OCI-LY7 (cell line): ENCODE measurements around the gene IRF3. TPM values are rescaled to one million over a fixed set of nuclear protein-coding genes. Genes with fewer than 3 reads are reported as not detected.

ENCODE experiments used
- BruUV-seq: library from RNA; stranded (reverse); fragments of 400-500 nt; replicated peaks from 2 replicates; lab custom pipeline; 2021; lab: Mats Ljungman, UMichigan
- CTCF ChIA-PET: fragments of 300-600 bp; sonication (Branson Sonifier 250); formaldehyde crosslinking; loops from one replicate; lab custom pipeline; 2022; ENCODE audit warnings: antibody characterized with exemption; ENCODE audit not compliant: unreplicated experiment; lab: Charles Lee
- POLR2A ChIA-PET: fragments of 300-600 bp; sonication (Branson Sonifier 250); formaldehyde crosslinking; loops from one replicate; lab custom pipeline; 2022; ENCODE audit warnings: antibody characterized with exemption; lab: Charles Lee
- DNase-seq: peaks from one replicate; pipeline ENCODE4 v3.0.0-alpha.2; 2015; ENCODE audit warnings: low spot score
- H2AFZ ChIP-seq: fragments of 200-600 bp; sonication (generic), shearing (Covaris generic); 2 replicates; pipeline ENCODE4 v1.6.1; 2014; ENCODE audit warnings: mild to moderate bottlenecking, antibody characterized with exemption, low read length, moderate library complexity
- H3K27ac ChIP-seq: fragments of 200-600 bp; sonication (generic); 2 replicates; pipeline ENCODE4 v1.5.1; 2014; ENCODE audit warnings: mixed run types, low read depth, mild to moderate bottlenecking, moderate library complexity, low read length, inconsistent platforms; ENCODE audit not compliant: poor library complexity, severe bottlenecking
- H3K36me3 ChIP-seq: fragments of 200-600 bp; sonication (generic); 2 replicates; pipeline ENCODE4 v1.6.1; 2014; ENCODE audit warnings: mild to moderate bottlenecking, antibody characterized with exemption, low read length, moderate library complexity, mixed read lengths; ENCODE audit not compliant: insufficient read depth
- H3K4me1 ChIP-seq: fragments of 200-600 bp; sonication (generic); 2 replicates; pipeline ENCODE4 v1.5.1; 2014; ENCODE audit warnings: mild to moderate bottlenecking, low read length; ENCODE audit not compliant: insufficient read depth, poor library complexity, severe bottlenecking
- H3K4me2 ChIP-seq: fragments of 200-600 bp; sonication (generic); 2 replicates; pipeline ENCODE4 v1.6.1; 2014; ENCODE audit warnings: mild to moderate bottlenecking, low read length
- H3K4me3 ChIP-seq: fragments of 200-600 bp; sonication (generic); 2 replicates; pipeline ENCODE4 v1.5.1; 2014; ENCODE audit warnings: mild to moderate bottlenecking, low read depth, low read length; ENCODE audit not compliant: poor library complexity, severe bottlenecking
- H3K79me2 ChIP-seq: fragments of 200-600 bp; sonication (generic); 2 replicates; pipeline ENCODE4 v1.6.1; 2016; ENCODE audit warnings: low read depth, mild to moderate bottlenecking, low read length, moderate library complexity, mixed read lengths; ENCODE audit not compliant: insufficient read depth
- H3K9me2 ChIP-seq: fragments of 200-600 bp; sonication (generic); 2 replicates; pipeline ENCODE4 v1.6.1; 2016; ENCODE audit warnings: mild to moderate bottlenecking, low read length, mixed read lengths; ENCODE audit not compliant: insufficient read depth
- H3K9me3 ChIP-seq: fragments of 200-600 bp; sonication (generic); 2 replicates; pipeline ENCODE4 v1.6.1; 2014; ENCODE audit warnings: mild to moderate bottlenecking, mixed run types, low read length, mixed read lengths
- H4K20me1 ChIP-seq: fragments of 200-600 bp; sonication (generic); 2 replicates; pipeline ENCODE4 v1.6.1; 2014; ENCODE audit warnings: mild to moderate bottlenecking, antibody characterized with exemption, low read length, moderate library complexity, mixed read lengths; ENCODE audit not compliant: insufficient read depth
- EZH2phosphoT487 ChIP-seq: fragments of 200-600 bp; sonication (generic); IDR thresholded peaks from 2 replicates; pipeline ENCODE4 v1.6.1; 2018; ENCODE audit warnings: low read depth, borderline replicate concordance, mild to moderate bottlenecking, mixed run types, antibody characterized with exemption, low read length, moderate library complexity, mixed read lengths
- intact Hi-C: fragments of 100-400 bp; cut with micrococcal nuclease; formaldehyde crosslinking; loops from one replicate; pipeline ENCODE4 v1.10.0; 2022; ENCODE audit not compliant: unreplicated experiment
- total RNA-seq, 2 experiments: library from RNA; depleted of rRNA in 1 of 2; stranded (reverse); fragments of >200 nt in 1 of 2; shearing (Covaris generic) in 1 of 2; gene quantifications; 2 replicates each; pipeline ENCODE4 v1.2.3, GENCODE V29; 2014 to 2022
- TF ChIP-seq, protein P1 (sequence below): fragments of 200-600 bp; sonication (generic); conservative IDR thresholded peaks from 2 replicates; pipeline ENCODE4 v1.5.1; 2014; ENCODE audit warnings: mild to moderate bottlenecking, antibody characterized with exemption, low read length, moderate library complexity, mixed read lengths

The IRF3 gene
- total RNA-seq, 2 experiments from 2014 or later: 96.6 to 116 TPM

DNA sequence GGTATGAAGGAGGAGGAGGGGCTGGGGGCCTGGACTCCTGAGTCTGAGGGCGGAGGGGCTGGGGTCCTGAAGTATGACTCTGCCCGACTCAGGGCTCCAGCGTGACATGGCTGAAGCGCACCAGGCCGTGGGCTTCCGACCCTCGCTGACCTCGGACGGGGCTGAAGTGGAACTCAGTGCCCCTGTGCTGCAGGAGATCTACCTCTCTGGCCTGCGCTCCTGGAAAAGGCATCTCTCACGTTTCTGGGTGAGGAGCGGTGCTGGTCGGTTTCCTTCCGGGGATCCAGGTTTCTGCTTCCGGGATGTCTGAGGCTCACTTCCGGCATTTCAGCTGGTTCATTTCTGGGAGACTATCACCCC lies 26.5 kb upstream of the IRF3 start:
- H3K4me1 ChIP-seq: peaks cover 5% of the 10 kb centered on the region
- peak overlapping the region; percentile 37; the same call in 1 of the 2 replicates for H2AFZ ChIP-seq
- ChIA-PET POLR2A (interaction anchor here (0.6 kb wide), 1 partner anchor 119 kb away, joined by 4 read pairs; no protein-coding TSS in a partner anchor), CTCF (no interaction called here)
- H4K20me1 ChIP-seq: no peaks in the 10 kb centered on the region
- no peaks in the 10 kb centered on the region for H3K9me2 ChIP-seq
- BruUV-seq: no TSS peak
- no peak overlapping the region for H3K4me2 ChIP-seq
- no peaks in the 10 kb centered on the region for H3K9me3 ChIP-seq
- TF ChIP-seq, protein P1, sequence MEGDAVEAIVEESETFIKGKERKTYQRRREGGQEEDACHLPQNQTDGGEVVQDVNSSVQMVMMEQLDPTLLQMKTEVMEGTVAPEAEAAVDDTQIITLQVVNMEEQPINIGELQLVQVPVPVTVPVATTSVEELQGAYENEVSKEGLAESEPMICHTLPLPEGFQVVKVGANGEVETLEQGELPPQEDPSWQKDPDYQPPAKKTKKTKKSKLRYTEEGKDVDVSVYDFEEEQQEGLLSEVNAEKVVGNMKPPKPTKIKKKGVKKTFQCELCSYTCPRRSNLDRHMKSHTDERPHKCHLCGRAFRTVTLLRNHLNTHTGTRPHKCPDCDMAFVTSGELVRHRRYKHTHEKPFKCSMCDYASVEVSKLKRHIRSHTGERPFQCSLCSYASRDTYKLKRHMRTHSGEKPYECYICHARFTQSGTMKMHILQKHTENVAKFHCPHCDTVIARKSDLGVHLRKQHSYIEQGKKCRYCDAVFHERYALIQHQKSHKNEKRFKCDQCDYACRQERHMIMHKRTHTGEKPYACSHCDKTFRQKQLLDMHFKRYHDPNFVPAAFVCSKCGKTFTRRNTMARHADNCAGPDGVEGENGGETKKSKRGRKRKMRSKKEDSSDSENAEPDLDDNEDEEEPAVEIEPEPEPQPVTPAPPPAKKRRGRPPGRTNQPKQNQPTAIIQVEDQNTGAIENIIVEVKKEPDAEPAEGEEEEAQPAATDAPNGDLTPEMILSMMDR: no peak
- TF ChIP-seq EZH2phosphoT487: no peak
- intact Hi-C loops: no loop called here
- no peak overlapping the region for H3K4me3 ChIP-seq
- peaks cover 40% of the 10 kb centered on the region for H3K36me3 ChIP-seq
- DNase-seq: no peak
- H3K27ac ChIP-seq: no peak overlapping the region
- no peaks in the 10 kb centered on the region for H3K79me2 ChIP-seq

DNA sequence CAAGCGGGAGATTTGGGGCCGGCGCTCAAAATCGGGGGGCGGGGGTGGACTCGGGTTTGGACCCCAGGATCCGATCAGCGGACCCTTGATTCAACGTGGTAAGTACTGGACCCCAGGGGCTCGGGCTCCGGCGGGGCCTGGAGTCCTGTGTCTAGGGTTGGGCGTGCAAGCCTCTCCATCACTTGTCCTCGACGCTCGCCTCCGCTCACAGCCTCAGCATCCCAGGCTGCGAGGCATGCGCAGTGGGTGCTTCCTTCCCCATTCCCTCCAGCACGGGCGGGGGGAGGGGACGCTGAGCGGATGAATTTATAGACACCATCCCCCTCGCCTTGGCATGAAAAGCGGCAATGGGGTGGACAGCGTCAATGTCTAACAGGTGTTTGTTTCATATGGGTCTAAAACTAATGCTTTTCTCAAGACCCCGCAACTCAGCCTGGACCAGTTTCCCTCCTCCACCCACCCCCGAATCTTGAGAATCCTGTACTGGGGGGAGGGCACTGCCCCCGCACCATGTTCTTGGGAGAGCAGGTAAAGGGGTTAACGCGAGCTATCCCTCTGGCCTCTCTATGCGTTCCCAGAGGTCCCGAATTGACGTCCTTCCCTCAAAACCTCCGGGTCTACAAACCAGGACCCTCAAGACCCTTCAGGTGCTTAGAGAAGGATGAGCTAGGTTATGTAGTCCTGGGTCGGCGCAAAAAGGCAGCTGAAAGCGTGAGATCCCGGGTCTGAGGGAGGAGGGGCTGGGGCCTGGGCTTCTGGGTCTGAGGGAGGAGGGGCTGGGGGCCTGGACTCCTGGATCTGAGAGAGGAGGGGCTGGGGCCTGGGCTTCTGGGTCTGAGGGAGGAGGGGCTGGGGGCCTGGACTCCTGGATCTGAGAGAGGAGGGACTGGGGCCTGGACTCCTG lies 25.8 kb upstream of the IRF3 start:
- BruUV-seq: no TSS peak
- Histone ChIP-seq H3K36me3 (peaks cover 44% of the 10 kb centered on the region), H3K4me3 (no peak overlapping the region), H3K79me2 (no peaks in the 10 kb centered on the region), H4K20me1 (no peaks in the 10 kb centered on the region), H3K27ac (no peak overlapping the region), H3K4me1 (peaks cover 5% of the 10 kb centered on the region), H3K4me2 (no peak overlapping the region), H3K9me2 (no peaks in the 10 kb centered on the region), H3K9me3 (no peaks in the 10 kb centered on the region), H2AFZ (peak overlapping the region; percentile 37; the same call in 1 of the 2 replicates)
- no peak for DNase-seq
- intact Hi-C loops: no loop called here
- TF ChIP-seq, protein P1: no peak
- no peak for TF ChIP-seq EZH2phosphoT487
- ChIA-PET POLR2A (interaction anchor here (0.6 kb wide), 1 partner anchor 119 kb away, joined by 4 read pairs; no protein-coding TSS in a partner anchor), CTCF (no interaction called here)
